22Rv1 (cell line): ENCODE measurements around the gene GPR52.

Experiments used
- CTCF ChIP-seq: fragments of 450-650 bp; IDR thresholded peaks from 2 replicates; pipeline ENCODE4 v1.5.1; 2017; ENCODE audit warnings: mild to moderate bottlenecking
- ZFX ChIP-seq: fragments of 450-650 bp; IDR thresholded peaks from 2 replicates; pipeline ENCODE4 v1.6.1; 2017; ENCODE audit warnings: antibody characterized with exemption, borderline replicate concordance

DNA sequence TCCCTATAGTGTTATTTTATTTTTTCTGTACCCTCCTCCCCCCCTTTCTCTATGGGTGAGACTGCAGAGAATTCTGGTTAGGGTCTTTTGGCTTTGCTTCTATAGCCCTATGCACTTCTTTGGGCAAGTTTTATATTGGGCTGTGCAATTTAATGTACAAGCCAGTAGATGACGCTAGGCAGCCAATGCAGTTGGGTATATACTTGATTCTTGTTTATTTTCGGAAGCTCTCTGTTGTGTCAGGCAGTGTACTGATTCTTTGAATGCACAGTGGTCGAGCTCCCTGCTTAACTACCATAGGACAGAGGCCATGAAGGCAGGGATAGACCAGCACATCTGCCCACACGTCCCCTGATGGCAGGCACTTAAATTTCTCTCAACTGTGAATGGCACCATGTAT, 34.1 kb upstream of the GPR52 start:
- TF ChIP-seq CTCF = peak; percentile 75
- TF ChIP-seq ZFX = no peak
